PFSK-1 (cell line): ENCODE measurements around the gene PTPRM.

ENCODE experiments used
- FOXP2 ChIP-seq: optimal IDR thresholded peaks from 2 replicates; pipeline ENCODE3; 2011; ENCODE audit warnings: borderline replicate concordance, control low read depth, inconsistent platforms; ENCODE audit not compliant: insufficient read depth; ENCODE audit errors: extremely low read length, extremely low read depth
- POLR2AphosphoS5 ChIP-seq: IDR thresholded peaks from 2 replicates; pipeline ENCODE4 v1.6.1; 2012; ENCODE audit warnings: low read depth, mild to moderate bottlenecking, control low read depth, low read length, moderate library complexity
- REST ChIP-seq, 2 experiments: IDR thresholded peaks; 2 replicates each; pipeline versions ENCODE4 v1.6.1 to v1.8.0; 2011 to 2012; ENCODE audit warnings: low read depth in 2 of 2, low read length in 2 of 2, control low read depth in 1 of 2, inconsistent platforms in 1 of 2, mild to moderate bottlenecking in 1 of 2, moderate library complexity in 1 of 2; ENCODE audit not compliant: insufficient read depth in 1 of 2
- SIN3A ChIP-seq: IDR thresholded peaks from 2 replicates; pipeline ENCODE4 v1.6.1; 2012; ENCODE audit warnings: mild to moderate bottlenecking, low read length, moderate library complexity, borderline replicate concordance; ENCODE audit not compliant: insufficient read depth
- TAF1 ChIP-seq: IDR thresholded peaks from 2 replicates; pipeline ENCODE4 v1.6.1; 2012; ENCODE audit warnings: low read length, control low read depth, borderline replicate concordance; ENCODE audit not compliant: insufficient read depth

DNA sequence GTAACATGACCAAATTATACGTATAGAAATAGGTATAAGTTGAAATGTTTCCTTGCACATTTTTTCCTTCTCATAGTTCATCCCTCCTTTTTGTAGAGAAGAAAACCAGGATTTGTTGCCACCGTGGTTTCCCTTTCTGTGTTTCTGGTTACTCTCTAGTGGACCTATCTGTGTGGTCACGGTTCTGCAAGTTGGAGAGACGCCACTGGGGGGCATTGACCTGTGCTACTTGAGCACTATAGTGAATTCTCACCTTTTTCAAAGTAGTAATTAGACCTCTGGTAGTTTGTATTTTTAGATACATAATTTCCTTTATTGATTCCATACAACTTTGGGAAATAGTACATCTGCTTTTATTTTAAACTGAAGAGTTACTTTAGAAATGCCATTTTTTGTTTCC is 444.8 kb downstream of the PTPRM start:
- TF ChIP-seq POLR2AphosphoS5 = no peak
- no peak for TF ChIP-seq REST (IDR thresholded peaks at IDR 0.05; ENCODE audit: insufficient read depth in 1 of 2, low read depth in 2 of 2, low read length in 2 of 2)
- no peak for TF ChIP-seq SIN3A
- TF ChIP-seq TAF1 = no peak
- TF ChIP-seq FOXP2 = no peak
